T follicular helper cell (primary cell): ENCODE measurements around the gene RNASET2.

ENCODE experiments used
- DNase-seq: peaks from one replicate; pipeline ENCODE4 v3.0.0-alpha.2; 2020; ENCODE audit warnings: low read depth

Gene RNASET2

DNA sequence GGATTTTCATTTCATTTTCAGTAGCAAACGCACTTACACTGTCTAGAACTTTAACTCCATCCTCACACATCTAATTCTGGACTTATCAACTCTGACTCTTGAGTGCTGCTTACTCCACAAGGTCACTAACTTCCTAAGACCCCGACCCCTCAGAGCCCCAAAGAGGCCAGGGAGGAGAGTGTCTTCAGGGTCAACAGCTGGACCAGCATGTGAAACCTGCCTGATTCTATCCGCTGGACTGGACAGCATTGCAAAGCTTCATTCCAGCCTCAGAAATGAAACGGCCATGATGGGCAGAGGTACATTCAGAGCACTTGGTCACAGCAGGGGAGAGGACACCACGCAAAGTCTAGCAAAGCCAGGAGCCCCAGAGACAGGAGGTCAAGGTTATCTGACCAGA, 9.1 kb downstream of the RNASET2 start:
- DNase-seq: no peak

DNA sequence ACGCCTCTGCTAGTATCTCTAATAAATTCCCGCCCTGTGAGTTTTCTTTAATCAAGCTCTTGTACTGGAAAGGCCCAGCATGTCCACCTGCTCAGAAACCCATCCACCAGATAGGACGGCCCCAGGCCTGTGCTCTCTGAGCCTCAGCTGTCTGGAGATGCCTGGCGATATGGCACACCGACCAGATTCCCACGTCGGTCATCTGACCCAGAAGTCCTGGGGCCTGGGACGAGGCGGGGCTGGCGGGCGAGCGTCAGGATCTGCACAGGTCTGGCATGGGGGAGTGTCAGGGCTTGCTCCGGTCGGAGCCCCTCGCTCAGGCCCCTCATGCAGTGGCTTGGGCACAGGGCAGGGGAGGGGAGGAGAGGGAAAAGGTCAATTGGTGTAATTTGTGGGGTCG, 10.2 kb downstream of the RNASET2 start:
- no peak for DNase-seq

DNA sequence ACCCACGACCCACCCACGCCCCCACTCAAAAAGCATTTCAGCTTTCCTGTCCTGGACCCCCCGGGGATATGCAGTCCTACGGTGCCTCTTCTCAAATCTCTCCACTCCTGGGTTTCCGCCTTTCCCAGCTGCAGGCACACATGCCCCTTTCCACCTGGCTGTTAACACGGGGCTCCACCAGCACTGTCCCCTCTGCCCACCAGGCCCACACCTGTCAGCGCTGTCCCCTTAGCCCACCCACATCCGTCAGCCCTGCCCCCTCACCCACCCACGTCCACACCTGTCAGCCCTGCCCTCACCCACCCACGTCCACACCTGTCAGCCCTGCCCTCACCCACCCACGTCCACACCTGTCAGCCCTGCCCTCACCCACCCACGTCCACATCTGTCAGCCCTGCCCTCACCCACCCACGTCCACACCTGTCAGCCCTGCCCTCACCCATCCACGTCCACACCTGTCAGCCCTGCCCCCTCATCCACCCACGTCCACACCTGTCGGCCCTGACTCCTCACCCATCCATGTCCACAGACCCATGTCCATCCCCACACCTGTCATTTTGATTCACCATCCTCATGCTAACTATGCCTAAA, 11.6 kb downstream of the RNASET2 start:
- DNase-seq: no peak

DNA sequence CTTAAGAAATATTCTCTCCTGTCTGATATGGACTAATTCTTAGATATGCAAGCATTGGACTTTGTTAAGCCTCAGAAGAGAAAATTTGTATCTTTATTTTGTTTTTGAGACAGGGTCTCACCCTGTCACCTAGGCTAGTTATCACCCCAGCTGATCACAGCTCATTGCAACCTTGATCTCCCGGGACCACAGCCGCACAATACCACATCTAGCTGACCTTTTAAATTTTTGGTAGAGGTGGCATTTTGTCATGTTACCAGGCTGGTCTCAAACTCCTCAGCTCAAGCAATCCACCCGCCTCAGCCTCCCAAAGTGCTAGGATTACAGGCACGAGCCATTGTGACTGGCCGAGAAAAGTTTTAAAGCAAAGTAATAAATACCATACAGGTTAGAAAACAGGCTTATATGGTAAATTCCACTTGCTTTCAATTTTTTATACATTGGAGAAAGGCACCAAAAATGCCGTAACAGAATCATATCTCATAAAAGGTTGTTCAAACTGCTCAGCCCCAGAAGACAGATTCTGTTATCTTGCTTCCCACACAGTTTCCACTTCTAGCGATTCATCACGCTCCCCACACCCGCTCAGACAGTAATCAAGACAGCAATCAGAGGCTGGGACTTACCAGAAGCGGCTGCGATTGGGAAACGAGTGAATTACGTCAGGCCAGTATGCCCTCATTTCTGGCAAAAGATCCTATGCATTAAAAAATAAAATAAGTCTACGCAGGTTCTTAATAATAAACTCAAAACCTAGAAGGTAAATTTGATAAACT, 13.8 kb downstream of the RNASET2 start:
- peak; percentile 67 for DNase-seq

DNA sequence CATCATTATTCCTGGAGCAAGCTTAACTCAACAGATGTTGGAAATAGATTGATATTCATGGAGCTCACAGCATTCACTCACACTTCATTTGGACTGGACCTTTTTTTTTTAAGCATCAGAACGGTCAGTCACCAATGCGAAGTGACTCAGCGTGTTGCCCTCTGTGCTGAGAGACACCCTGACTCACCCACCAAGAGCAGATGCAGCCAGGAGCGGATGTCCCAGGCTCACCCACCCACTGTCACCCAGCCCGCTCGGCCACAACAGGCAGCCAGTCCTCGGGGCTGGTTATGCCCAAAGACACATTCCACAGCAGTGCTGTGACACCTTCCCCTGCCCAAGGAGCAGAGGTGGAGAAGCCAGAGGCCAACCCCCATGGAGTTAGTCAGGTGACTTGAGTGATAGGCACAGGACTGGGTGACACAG, 15.7 kb downstream of the RNASET2 start:
- no peak for DNase-seq

DNA sequence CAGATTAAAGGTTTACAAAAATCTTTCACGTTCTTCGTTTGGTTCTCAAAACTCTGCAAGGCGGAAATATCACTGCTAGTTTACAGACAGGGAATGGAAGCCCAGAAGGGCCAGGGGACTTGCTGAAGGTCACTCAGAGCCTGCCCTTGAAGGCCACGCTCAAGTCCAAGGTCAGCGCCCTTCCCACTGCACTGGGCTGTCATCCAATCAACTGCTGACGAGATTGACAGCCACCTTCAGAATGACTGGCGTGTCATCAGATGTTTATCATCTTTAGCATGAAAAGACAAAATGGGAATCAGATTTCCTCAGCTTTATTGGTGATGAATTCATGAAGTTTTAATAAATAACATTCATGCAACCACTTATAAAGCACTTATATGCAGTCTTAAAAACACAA, 16.5 kb downstream of the RNASET2 start:
- DNase-seq: no peak

DNA sequence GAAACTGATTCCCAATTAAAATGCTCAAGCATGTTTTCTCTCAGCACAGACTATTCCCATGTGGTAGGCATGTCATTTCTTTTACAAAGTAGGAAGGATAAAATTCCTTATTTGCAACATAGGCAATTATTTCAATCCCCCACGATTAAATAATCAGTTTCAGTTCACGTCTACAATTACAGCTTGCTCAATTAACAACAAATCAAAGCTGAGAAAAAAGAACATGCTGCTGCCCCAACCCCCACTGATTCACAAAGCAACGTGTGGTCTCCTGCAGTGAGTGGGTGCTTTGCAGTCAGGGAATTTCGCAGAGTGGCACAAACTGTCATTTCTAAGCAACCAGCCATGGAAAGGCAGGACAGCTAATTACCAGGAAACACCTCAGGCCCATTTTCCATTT, 17.0 kb downstream of the RNASET2 start:
- DNase-seq: no peak

DNA sequence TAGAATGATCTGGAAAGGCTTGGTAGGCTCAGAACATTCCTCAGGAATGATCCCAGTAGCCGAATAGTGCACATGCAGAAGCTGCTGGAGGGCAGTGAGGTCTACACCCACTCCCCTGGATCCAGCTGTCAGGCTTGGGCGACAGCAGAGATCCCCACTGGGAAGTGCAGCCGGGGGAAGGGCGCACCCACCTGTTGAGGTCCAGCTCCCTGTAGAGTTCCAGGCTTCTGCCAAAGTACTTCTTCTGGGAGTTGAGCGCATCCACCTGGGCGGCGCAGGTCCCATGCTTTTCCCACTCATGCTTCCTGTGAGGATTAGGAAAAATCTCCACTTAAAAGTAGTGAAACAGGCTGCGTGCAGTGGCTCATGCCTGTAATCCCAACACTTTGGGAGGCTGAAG, 17.6 kb downstream of the RNASET2 start:
- DNase-seq: no peak

DNA sequence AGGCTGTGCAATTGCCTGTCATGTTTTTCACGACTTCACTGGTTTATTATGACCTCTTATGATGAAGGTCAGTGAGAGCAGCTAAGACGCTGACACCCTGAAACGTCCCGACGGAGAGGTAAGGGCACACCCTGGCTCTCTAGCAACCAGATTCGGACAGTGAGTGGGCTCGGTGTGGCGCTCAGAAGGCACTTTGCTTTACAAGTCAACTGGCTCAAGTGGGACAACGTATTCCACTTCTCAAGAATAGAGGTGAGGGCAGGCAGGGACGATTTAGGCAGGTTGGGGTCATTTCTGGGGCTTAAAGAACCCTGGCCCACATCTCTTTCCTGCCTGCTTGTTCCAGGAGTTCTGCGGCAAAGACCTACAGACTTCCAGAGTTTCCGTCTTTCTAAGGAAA, 18.2 kb downstream of the RNASET2 start:
- DNase-seq: no peak

DNA sequence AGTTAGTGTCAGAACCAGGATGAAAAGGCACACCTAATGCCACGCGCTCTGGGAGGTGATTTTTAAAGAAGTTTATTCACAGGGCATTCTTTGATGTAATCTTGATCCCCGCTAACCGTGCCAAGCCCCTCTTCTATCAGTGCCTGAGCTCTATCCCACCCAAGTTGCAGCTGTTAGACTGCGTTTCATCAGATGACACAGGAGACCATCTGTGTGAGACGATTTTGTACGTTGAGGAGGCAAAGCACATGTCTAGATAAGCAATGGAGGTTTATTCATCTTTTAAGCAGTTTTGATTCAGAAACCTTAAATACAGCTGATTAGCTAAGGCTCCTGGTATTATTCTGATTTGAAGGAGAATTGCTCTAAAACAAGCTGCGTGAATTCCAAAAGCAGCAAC, 18.6 kb downstream of the RNASET2 start:
- DNase-seq: no peak

DNA sequence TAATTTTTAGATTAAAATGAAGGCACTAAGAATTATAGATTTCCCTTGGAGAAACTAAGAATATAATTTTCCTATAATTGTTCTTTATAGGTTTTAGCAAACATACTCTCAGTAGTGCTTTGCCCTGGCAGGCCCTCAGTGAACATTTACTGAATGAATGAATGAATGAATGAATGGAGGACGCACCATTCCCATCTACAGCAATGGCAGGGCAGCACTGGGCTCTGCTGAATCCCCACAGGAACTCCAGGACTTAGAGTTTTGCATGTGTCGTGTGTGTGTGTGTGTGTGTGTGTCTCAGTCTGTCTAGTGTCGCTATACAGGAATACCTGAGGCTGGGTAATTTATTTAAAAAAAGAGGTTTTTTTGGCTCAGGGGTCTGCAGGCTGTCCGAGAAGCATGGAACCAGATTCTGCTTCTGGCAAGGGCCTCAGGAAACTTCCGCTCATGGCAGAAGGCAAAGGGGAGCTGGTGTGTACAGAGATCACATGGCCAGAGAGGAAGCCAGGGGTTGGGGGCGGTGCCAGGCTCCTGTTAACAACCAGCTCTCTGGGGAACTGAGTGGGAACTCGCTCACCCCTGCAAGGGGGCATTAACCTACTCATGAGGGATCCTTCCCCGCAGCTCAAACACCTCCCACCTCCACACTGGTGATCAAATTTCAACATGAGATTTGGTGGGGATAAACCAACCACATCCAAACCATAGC, 20.1 kb downstream of the RNASET2 start:
- no peak for DNase-seq

DNA sequence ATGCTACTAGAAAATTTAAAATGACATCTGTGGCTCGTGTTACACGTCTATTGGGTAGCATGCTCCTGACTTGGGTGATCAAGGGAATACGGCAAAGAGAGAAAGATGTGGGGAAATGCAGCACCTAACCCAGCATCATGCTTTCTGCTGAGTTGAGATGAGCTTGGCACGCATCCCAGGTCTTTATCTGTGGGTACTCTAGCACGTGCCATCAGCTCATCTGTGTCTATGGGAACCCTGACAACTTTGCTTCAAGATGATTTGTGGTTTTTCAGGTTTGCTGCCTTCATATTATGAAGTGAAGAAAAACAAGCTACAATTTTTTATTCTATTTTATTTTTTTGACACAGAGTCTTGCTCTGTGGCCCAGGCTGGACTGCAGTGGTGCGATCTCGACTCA, 21.0 kb downstream of the RNASET2 start:
- no peak for DNase-seq

DNA sequence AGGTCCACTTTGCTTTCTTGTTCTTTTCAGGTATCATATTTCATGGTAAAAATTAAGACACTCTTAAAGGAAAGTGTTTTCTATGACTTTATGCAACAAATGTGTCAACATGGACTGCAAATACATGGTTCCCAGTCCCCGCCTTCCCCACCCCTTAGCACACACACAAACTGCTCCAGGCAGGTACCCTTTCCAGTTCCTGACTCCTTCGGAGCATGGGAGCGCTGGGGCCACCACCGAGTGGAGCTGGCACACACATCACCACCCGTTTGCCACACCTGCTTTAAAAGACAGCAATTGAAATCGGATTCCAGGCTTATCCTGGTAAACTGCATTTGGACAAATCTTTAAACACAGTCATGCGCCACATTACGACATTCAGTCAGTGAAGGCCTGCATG, 22.2 kb downstream of the RNASET2 start:
- DNase-seq: no peak

DNA sequence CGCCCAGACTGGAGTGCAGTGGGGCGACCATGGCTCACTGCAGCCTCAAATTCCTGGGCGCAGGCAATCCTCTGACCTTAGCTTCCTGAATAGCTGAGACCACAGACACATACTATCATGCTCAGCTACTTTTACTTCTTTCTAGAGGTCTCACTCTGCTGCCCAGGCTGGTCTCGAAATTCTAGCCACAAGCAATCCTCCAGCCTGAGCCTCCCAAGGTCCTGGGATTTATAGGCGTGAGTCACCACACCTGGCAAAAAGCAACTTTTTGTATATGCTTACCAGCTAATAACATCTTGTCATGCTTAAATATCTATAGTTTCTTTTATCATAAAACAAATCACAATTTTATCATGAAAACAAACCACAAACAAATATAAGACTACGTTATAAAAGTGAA, 23.0 kb downstream of the RNASET2 start:
- DNase-seq: no peak

DNA sequence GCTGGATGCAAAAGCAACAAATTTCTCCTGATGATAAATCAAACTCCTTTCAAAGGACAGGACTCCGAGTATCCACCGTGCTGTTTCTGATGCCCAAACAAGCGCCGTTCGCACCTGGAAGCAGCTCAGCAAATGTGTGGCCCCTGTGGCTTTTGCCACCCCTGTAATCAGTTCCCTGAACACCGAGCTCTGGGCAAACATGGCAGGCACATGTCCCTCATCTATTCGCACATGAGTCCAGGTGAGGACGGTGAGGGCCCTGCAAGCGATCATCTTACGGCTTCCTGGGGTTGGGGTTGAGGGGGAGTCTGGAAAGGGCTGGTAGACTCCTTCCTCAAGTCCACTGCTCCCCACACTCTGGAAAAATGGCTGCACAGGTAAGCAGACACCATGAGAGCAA, 23.7 kb downstream of the RNASET2 start:
- no peak for DNase-seq

DNA sequence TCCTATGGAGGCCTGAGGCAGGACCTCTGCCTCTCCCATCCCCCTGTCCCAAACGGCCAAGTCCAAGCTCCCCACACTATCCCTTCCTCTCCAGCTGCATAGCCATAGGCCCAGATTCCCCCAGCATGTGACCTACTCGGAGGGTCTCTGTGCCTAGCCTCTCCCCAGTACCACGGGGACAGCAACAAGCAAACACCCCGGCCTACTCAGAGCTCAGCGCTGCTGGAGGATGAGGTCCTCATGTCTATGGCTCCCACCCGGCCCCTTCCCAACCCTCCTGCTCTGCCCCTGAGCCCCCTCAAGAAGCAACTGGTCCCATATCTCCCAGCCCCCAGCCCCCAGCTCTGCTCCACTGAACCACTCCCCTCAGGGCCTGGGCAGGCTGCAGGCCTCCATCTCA, 24.2 kb downstream of the RNASET2 start:
- no peak for DNase-seq

DNA sequence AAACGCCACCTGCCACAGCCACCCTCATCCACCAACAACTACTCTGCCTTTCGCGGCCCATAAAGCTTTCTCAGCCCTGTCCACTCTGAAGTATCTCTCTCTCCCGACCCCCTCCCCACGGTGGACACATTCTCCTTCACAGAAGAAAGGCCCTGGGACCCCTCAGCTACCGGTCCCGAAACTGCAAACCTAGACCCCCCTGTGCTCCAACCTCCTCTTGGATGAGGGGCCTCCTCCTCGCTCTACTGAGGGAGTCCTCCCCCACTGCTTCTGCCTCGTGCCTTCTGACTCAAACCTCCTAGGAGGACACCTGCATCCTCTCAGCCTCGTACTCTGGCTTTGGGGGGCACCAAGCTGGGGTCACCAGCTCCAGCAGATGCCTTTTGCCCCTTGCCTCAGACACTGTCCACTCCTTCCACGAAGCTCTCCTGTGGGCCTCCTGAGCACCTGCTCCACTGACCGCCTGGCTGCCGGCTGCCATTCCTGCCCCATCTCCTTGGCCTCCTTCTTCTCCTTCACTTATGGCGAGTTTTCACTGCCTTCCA, 24.9 kb downstream of the RNASET2 start:
- DNase-seq: no peak

DNA sequence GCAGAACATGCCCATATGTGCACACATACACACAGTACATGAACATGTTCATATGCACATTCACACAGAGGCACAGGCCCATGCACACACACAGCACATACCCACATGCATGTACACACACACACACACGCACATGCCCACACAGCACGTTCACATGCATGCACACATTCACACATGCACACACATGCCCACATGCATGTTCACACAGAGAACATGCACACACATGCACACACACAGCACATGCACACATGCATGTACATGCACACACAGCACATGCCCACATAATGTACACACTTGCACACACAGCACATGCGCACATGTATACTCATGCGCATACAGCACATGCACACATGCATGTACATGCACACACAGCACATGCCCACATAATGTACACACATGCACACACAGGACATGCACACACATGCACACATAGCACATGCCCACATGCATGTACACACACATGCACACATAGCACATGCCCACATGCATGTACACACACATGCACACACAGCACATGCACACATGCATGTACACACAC, 25.9 kb downstream of the RNASET2 start:
- no peak for DNase-seq

DNA sequence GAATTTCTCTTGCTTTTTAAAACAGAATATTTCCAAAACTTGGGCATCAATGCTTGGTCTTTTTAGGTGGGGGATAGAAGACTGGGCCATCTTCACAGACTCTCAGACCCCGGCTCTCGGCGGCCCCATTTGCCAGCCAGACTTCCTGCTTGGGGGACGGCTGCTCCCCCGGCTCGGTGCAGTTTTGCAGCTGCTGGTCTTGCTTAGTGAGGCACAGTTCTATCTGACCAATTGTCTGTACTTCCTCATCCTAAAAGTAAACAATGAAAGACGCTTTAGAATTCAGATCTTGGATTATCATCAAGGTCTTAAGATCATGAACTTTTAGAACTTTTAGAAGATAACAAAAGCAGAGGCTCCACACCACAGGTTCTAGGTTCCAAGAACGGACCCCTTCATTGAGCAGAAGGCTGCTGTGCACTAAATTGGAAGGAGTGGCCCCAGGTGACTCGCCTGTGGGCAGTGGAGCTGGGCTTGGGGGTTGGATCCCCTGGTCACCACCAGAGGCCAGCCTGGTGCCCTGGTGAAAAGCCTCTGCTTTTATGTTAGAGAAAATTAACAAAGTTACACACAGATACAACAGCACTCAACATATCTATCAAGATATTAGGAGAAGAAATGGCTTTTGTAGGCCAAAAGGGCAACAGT, 26.7 kb downstream of the RNASET2 start:
- no peak for DNase-seq

DNA sequence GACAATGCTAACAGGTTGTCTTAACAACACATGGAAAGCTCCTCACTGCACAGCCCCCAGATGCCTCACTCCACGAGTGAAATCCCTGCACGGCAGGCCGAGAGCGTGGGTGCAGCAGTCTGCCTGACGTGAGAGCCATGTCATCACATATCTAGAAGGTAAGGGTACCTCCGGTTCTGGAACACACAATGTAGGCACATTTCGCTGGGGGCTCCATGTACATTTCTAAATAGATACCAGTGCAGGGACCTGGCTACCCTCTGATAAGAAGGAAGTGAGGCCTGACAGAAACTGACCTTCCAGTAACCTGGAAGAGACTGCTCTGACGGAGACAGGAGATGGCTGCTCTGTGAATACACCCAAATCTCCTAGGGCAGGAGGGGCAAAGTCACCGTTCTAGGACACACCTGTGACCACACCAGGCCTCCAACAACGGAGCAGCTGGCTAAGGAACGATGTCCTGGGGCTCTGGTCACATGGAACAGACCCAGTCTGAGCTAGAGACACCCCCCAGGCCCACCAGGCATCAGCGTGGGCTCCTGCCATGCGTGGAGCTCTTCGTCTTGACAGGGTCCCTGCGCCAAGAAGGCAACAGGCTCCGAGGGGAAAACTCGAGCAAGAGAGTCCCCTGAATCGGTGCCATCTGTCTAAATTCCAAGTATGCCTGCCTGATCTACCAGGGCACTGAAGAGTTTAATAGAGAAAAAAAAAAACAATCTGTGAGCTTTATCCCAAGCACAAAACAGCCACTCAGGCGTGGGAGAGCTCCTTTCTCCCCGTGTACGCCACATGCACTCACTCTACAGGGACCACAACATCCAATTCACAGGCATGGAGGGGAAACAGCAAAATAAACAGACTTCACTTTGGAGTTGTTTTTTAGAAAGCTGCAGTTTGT, 27.5 kb downstream of the RNASET2 start:
- DNase-seq: no peak
